ENCODE data around the gene SRMS. TPM values are rescaled to one million over a fixed set of nuclear protein-coding genes. Genes with fewer than 3 reads are reported as not detected.
A peak's percentile ranks its signal among the peaks of the same experiment; 100 is the strongest.

SRMS gene
- total RNA-seq, 1 experiment from 2014 or later: not detected

GRCh38 chr20:63555661-63556381 is 8.3 kb upstream of the SRMS start:
- H3K27ac ChIP-seq: no peak overlapping the region
- peaks cover 6% of the 10 kb centered on the region; the same call in 1 of the 2 replicates for H3K27me3 ChIP-seq (replicated peaks)
- H3K4me1 ChIP-seq (replicated peaks): peaks cover 5% of the 10 kb centered on the region
- 0 out of 2 replicates have a peak, but pooled peaks cover 3% of the 10 kb centered on the region for H3K9me3 ChIP-seq (replicated peaks)
- peaks cover 8% of the 10 kb centered on the region for H3K36me3 ChIP-seq
- no peak for DNase-seq (ENCODE audit: low read depth in 1 of 2, low spot score in 2 of 2)
- no peak overlapping the region for H3K4me3 ChIP-seq

DNA sequence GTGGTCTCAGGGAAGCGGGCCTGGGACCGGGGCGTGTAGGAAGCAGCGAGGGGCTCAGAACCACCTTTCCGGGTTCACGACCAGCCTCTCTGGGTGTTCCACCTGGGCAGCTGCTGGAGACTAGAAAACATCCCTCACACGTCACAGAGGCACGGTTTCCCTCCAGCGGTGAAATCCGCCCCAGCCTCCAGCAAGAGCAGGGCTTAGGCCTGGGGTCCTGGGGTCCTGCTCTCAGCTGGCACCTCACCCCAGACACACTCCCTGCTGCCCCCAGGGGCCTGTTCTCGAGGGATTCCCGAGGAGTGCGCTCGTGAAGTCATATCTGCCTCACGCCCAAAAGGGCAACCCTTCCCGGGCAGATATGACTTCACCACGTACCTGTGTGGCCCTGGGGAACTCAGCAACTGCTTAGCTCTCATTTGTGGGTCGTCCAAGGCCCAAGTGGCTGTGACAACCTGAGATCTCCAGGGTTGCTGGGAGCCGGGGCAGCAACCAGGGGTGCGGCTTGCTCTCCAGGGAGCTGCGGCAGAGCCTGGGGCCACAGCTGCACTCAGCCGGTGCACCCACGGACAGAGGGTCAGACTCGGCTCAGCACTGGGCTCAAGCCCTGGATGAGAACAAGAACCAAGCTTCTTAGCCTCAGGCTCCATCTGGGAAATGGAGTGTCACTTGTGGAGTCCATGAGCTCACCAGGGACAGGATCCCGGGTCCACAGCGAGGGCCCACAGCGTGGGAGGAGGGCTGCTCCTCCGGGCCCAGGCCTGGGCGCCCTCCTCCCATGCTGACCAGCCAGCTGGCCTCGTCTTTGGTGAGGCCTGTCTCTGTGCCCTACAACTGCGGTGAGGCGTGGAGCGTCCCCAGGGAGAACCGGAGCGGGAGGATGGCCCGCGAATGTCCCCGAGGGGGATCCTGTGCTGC is 7.1 kb upstream of the SRMS start:
- Histone ChIP-seq H3K36me3 (no peaks in the 10 kb centered on the region), H3K4me1 (replicated peaks) (peaks cover 5% of the 10 kb centered on the region), H3K27me3 (replicated peaks) (peaks cover 9% of the 10 kb centered on the region; the same call in 1 of the 2 replicates), H3K9me3 (replicated peaks) (0 out of 2 replicates have a peak, but pooled peaks cover 3% of the 10 kb centered on the region), H3K4me3 (no peak overlapping the region), H3K27ac (no peak overlapping the region)
- DNase-seq (ENCODE audit: low read depth in 1 of 2, low spot score in 2 of 2): no peak

GRCh38 chr20:63553933-63554290 is 6.4 kb upstream of the SRMS start, which contains the start of gene FNDC11:
TSS of gene FNDC11 (plus strand) at chr20:63554159. CDS start at chr20:63555664, 1,505 bp downstream.
- H3K27me3 ChIP-seq (replicated peaks): peaks cover 13% of the 10 kb centered on the region; the same call in 1 of the 2 replicates
- H3K9me3 ChIP-seq (replicated peaks): 0 out of 2 replicates have a peak, but pooled peaks cover 3% of the 10 kb centered on the region
- no peaks in the 10 kb centered on the region for H3K36me3 ChIP-seq
- DNase-seq (ENCODE audit: low read depth in 1 of 2, low spot score in 2 of 2): no peak
- H3K4me1 ChIP-seq (replicated peaks): peaks cover 5% of the 10 kb centered on the region
- H3K27ac ChIP-seq: no peak within 1 kb of the TSS
- peak within 1 kb of the TSS; percentile 37 for H3K4me3 ChIP-seq

GRCh38 chr20:63553251-63553932 is 5.8 kb upstream of the SRMS start:
- Histone ChIP-seq H3K27me3 (replicated peaks) (peaks cover 18% of the 10 kb centered on the region), H3K4me3 (peak overlapping the region; percentile 37), H3K4me1 (replicated peaks) (peaks cover 5% of the 10 kb centered on the region), H3K27ac (no peak overlapping the region), H3K9me3 (replicated peaks) (0 out of 2 replicates have a peak, but pooled peaks cover 3% of the 10 kb centered on the region), H3K36me3 (no peaks in the 10 kb centered on the region)
- peak; percentile 53 to 87 for DNase-seq (ENCODE audit: low read depth in 1 of 2, low spot score in 2 of 2)

DNA sequence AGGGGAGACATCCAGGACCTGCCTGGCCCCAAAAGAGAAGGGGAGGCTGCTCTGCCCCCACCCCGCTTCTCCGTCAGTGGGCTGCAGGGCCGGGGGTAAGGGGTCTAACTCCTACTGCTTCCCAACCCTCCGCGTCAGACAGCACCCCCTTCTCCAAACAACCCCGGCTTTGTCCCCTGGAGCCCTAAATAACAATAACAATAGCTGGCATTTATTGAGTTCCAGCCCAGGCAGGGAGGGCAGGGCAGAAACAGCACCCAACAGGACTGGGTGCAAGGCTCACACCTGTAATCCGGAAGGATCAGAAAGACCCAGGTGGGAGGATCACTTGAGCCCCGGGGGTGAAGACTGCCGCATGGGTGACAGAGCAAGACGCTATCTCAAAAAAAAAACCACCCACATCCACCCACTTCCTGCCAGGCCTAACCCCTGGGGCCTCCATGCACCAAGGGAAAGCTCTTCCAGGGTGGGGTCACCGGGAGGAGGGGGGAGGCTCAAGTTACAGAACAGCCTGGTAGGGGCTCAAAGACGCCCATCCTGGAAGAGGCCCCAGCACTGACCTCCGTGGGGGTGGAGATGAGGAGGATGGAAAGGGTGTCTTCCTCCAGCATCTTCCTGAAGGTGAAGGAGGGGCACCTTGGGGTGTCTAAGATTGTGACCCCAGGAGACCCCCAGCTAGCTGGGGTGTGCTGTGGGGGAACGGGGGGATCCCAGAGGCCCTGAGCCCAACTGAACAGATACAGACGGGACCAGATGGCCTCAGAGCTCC is 5.1 kb upstream of the SRMS start:
- peaks cover 5% of the 10 kb centered on the region for H3K4me1 ChIP-seq (replicated peaks)
- no peak overlapping the region for H3K27ac ChIP-seq
- H3K9me3 ChIP-seq (replicated peaks): 0 out of 2 replicates have a peak, but pooled peaks cover 3% of the 10 kb centered on the region
- peaks cover 25% of the 10 kb centered on the region for H3K27me3 ChIP-seq (replicated peaks)
- H3K4me3 ChIP-seq: no peak overlapping the region
- no peak for DNase-seq (ENCODE audit: low read depth in 1 of 2, low spot score in 2 of 2)
- no peaks in the 10 kb centered on the region for H3K36me3 ChIP-seq

DNA sequence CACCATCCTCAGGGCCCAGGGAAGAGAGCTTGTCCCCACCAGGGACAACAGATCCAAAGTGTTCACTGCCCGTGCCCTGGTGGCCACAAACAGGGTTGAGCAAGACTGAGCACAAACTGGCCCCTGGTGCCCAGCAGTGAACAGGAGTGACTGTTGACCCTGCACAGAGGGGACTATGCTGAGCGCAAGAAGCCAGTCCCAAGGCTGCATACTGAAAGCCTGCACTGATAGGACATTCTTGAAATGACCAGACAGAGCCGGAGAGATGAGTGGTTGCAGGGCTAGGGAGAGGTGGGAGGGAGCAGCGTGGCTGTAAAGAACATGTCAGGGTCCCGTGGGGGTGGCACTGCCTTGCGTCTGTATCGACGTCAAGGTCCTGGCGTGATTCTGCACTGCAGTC is 3.5 kb upstream of the SRMS start:
- DNase-seq (ENCODE audit: low read depth in 1 of 2, low spot score in 2 of 2): no peak
- H3K27ac ChIP-seq: no peak overlapping the region
- peaks cover 5% of the 10 kb centered on the region for H3K4me1 ChIP-seq (replicated peaks)
- 0 out of 2 replicates have a peak, but pooled peaks cover 3% of the 10 kb centered on the region for H3K9me3 ChIP-seq (replicated peaks)
- H3K4me3 ChIP-seq: no peak overlapping the region
- peaks cover 34% of the 10 kb centered on the region for H3K27me3 ChIP-seq (replicated peaks)
- no peaks in the 10 kb centered on the region for H3K36me3 ChIP-seq

DNA sequence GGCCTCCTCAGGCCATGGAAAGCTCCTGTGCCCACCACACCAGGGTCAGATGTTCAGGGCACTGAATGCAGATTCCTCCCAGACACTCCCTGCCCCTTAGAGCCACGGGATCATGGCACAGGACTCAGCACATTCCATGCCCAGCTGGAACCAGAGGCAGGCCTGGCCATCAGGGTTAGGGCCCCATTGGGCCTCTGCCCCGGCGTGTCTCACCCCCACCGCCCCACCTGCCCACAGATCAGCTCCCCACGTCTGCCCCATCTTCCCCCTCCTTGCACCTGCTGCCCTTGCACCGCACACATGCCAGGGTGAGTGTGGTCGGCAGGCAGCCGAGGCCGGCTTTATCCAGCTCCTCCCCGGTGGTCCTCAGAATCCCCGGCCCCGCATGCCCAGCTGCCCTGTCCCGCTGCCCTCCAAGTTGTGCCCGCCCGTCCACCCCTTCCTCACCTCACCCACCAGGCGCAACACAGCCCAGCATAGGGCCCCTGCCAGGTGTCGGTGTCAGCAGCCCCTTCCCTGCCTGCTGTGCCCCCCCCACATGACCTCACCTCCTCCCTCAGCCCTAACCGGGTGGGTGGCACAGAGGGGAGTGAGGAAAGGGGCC is 2.2 kb upstream of the SRMS start:
- Histone ChIP-seq H3K27me3 (replicated peaks) (peaks cover 34% of the 10 kb centered on the region), H3K36me3 (no peaks in the 10 kb centered on the region), H3K4me3 (no peak overlapping the region), H3K4me1 (replicated peaks) (peaks cover 5% of the 10 kb centered on the region), H3K27ac (no peak overlapping the region), H3K9me3 (replicated peaks) (0 out of 2 replicates have a peak, but pooled peaks cover 3% of the 10 kb centered on the region)
- DNase-seq (ENCODE audit: low read depth in 1 of 2, low spot score in 2 of 2): no peak

DNA sequence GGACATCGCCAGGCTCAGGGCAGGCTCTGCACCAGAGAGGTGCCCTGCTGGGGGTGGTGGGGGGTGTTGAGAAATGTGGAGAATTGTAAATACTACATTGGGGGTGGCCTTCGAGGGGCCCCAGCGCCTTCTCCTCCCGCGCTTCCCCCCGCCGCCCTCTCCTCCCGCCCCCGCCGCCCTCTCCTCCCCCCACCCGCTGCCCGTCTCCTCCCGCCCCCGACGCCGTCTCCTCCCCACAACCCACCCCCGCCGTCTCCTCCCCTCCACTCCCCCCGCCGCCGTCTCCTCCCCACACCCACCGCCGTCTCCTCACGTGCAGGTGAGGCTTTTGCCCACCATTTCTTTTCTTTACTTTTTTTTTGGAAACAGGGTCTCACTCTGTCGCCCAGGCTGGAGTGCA is 1.5 kb upstream of the SRMS start:
- 0 out of 2 replicates have a peak, but pooled peaks cover 3% of the 10 kb centered on the region for H3K9me3 ChIP-seq (replicated peaks)
- peaks cover 37% of the 10 kb centered on the region for H3K27me3 ChIP-seq (replicated peaks)
- no peaks in the 10 kb centered on the region for H3K36me3 ChIP-seq
- H3K27ac ChIP-seq: no peak overlapping the region
- H3K4me1 ChIP-seq (replicated peaks): peaks cover 5% of the 10 kb centered on the region
- H3K4me3 ChIP-seq: no peak overlapping the region
- no peak for DNase-seq (ENCODE audit: low read depth in 1 of 2, low spot score in 2 of 2)

- Histone ChIP-seq H3K9me3 (replicated peaks) (0 out of 2 replicates have a peak, but pooled peaks cover 3% of the 10 kb centered on the region), H3K27me3 (replicated peaks) (peaks cover 39% of the 10 kb centered on the region), H3K36me3 (no peaks in the 10 kb centered on the region), H3K4me1 (replicated peaks) (peaks cover 1% of the 10 kb centered on the region), H3K4me3 (no peak overlapping the region), H3K27ac (no peak overlapping the region)
- DNase-seq (ENCODE audit: low read depth in 1 of 2, low spot score in 2 of 2): no peak
Measured at GRCh38 chr20:63548542-63548941, 993 bp upstream of the SRMS start.

DNA sequence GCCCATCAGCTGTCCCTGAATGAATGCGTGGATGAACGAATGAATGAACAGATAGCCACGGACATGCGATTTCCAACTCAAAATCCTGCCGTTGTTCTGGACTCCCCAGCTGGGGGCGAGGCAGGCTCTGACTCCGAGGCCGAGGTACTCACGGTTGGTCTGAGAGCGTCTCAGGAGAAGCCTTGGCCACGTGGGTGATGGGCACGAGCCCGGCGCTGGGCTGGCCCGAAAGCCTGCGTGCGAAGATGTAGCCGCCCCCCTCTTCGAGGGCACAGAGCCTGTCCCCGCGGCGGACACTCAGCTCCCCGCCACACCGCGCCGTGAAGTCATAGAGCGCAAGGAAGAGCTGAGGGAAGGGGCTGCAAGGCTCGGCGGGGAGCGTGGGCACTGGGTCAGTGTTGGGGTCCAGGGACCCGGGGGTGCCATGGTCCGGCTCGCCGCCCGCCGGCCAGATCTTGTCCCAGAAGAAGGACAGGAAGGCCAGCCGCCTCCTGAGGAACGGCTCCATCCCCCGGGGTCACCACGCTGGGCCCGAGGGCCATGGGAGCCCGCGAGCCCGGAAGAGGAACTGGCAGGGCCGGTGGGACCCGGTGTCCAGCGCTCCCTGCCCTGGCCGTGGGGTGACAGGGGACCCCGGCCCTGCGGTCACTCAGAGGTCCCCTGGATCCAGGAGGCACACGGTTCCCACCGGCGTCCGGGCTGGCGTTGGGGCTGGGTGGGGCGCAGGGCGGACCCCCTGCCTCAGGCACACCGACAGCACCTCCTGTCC is 409 bp downstream of the SRMS start:
- no peak for DNase-seq (ENCODE audit: low read depth in 1 of 2, low spot score in 2 of 2)
- Histone ChIP-seq H3K27me3 (replicated peaks) (peaks cover 35% of the 10 kb centered on the region), H3K27ac (no peak overlapping the region), H3K36me3 (no peaks in the 10 kb centered on the region), H3K4me3 (no peak overlapping the region), H3K9me3 (replicated peaks) (no peaks in the 10 kb centered on the region), H3K4me1 (replicated peaks) (no peaks in the 10 kb centered on the region)

GRCh38 chr20:63546256-63546955 is 1.1 kb downstream of the SRMS start:
- H3K4me3 ChIP-seq: no peak overlapping the region
- no peak for DNase-seq (ENCODE audit: low read depth in 1 of 2, low spot score in 2 of 2)
- H3K27ac ChIP-seq: no peak overlapping the region
- H3K27me3 ChIP-seq (replicated peaks): peaks cover 35% of the 10 kb centered on the region
- no peaks in the 10 kb centered on the region for H3K36me3 ChIP-seq
- no peaks in the 10 kb centered on the region for H3K9me3 ChIP-seq (replicated peaks)
- no peaks in the 10 kb centered on the region for H3K4me1 ChIP-seq (replicated peaks)
